Measurements from ENCODE around the gene CTTNBP2NL.

- TF ChIP-seq CTCF (IDR thresholded peaks at IDR 0.05) (no peak), POLR2A (IDR thresholded peaks at IDR 0.05) (no peak), EP300 (IDR thresholded peaks at IDR 0.05) (no peak)
These were observed 12.1 kb upstream of the CTTNBP2NL start for GRCh38 chr1:112383759-112384370.

All from ovary (tissue), 3 donors.